ENCODE data around the gene ABCA12. TPM values are rescaled to one million over a fixed set of nuclear protein-coding genes. Genes with fewer than 3 reads are reported as not detected.

Gene ABCA12
- total RNA-seq, 8 experiments from 2014 or later: 0.04 to 0.92 (median 0.10) TPM

DNA sequence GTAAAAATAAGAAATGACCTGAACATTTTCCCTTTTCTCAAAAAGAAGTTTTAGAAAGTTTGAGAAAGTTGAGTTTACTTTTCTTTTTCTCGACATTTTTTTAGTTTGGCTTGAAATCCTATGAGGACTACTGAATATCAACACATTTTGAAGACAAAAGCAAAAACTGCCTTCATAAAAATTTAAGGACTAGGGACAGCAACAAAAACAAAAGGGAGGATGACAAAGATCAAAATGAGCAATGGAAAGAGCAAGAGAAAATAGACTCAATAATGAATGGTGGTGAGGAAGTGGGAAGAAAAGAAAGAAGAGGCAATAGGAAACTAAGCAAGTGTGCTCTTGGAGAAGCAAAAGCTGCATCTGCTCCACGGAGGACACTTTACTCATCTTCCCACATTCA, 82.5 kb downstream of the ABCA12 start:
- Histone ChIP-seq H3K4me1 (replicated peaks in 1 of 2) (no peaks in the 10 kb centered on the region), H3K4me3 (no peak overlapping the region), H3K27ac (no peak overlapping the region)
- in situ Hi-C loops (cut with MboI; ENCODE audit: low pct_unique_long_range_greater_than_20kb in 2 of 9, low sequenced_read_pairs in 9 of 9, unreplicated experiment in 9 of 9): no loop called here
- ATAC-seq (replicated peaks in 6 of 8): no peak
- WGBS, 10 experiments: 6 to 100% (median 67%) methylated on average over 1 to 2 of the region's 2 CpGs

DNA sequence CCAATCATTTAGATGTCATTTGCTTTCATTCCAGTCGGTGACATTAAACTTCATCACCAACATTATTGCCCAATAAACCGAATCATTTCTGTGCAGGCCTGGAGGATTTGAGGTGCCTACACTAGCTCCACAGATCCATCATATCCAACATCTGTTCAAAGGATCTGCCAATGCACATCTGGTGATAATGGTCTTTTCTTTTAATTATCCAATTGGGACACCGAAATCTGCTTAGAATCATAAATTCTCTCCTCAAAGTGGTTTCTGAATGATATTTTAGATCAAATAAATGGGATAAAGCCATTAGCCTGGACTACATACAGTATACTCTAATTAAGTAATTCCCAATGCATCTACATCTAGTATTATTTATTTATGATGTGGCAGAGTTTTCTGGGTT, 85.6 kb downstream of the ABCA12 start:
- in situ Hi-C loops (cut with MboI; ENCODE audit: low pct_unique_long_range_greater_than_20kb in 2 of 9, low sequenced_read_pairs in 9 of 9, unreplicated experiment in 9 of 9): no loop called here
- no peak for ATAC-seq (replicated peaks in 6 of 8)
- Histone ChIP-seq H3K27ac (no peak overlapping the region), H3K4me1 (replicated peaks in 1 of 2) (no peaks in the 10 kb centered on the region), H3K4me3 (no peak overlapping the region)
- WGBS, 10 experiments: 8 to 100% (median 80%) methylated on average over 1 to 3 of the region's 3 CpGs; no CpG with 5 or more reads in 3 of the 10 experiments

DNA sequence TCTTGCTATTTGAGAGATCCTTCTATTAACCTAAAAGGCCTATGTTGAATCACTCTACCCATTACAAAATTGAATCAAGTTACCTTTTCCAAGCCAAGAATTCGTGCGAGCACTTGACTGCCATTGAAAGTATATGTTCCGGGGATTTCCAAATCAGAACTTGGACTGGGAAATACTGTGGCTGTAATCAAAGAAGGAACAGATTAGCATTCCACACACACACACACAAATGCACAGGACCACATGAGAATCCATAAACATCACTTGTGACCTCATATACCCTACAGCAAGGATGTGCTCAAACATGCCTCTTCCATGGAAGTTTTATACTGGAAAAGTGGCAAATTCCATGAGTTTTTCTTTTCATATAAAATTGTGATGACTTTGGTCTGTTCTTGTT, 86.0 kb downstream of the ABCA12 start:
- no peak for ATAC-seq (replicated peaks in 6 of 8)
- no peak overlapping the region for H3K27ac ChIP-seq
- no peak overlapping the region for H3K4me3 ChIP-seq
- in situ Hi-C loops (cut with MboI; ENCODE audit: low pct_unique_long_range_greater_than_20kb in 2 of 9, low sequenced_read_pairs in 9 of 9, unreplicated experiment in 9 of 9): no loop called here
- 47 to 100% (median 90%) methylated on average over 2 to 3 of the region's 3 CpGs; no CpG with 5 or more reads in 1 of the 10 experiments for WGBS, 10 experiments
- H3K4me1 ChIP-seq (replicated peaks in 1 of 2): no peaks in the 10 kb centered on the region

DNA sequence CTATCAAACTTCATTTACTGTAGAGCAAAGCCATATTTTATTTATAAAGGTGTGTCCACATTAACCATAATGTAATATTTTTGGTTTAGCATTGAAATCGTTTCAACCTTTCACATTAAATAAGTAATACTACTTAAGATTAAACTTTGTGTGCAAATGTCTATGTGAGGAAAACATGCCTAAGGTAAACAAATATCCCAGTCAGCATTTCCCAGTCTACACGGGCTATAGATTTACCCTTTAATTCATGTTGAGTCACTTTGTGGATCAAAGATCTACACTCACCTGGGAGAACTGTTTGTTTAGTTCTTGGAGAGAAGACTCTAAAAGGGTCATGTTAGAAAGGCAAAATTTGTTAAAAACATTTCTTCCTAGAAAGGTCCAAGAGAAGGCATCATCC, 89.1 kb downstream of the ABCA12 start:
- Histone ChIP-seq H3K4me1 (replicated peaks in 1 of 2) (no peaks in the 10 kb centered on the region), H3K27ac (no peak overlapping the region), H3K4me3 (no peak overlapping the region)
- WGBS, 10 experiments: 0 to 89% (median 67%) methylated on average over 1 to 2 of the region's 2 CpGs
- in situ Hi-C loops (cut with MboI; ENCODE audit: low pct_unique_long_range_greater_than_20kb in 2 of 9, low sequenced_read_pairs in 9 of 9, unreplicated experiment in 9 of 9): no loop called here
- no peak for ATAC-seq (replicated peaks in 6 of 8)

DNA sequence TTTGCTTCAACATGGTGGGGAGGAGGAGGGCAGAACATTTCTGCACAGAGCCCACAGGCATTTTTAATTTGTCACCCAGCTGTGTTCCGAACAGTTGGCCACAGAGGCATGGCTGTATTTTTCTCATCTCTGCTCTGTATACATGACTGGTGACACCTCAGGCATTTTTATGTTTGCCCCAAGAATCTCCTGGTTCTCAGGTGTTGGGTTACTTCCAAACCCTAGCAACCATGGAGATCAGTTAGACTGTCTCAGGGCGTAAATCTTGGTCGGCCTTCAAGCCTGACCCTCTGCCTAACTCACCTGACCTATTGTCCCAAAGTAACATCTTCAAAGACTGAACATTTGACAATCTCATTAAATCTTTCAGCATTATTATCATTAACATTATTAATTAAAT, 100.0 kb downstream of the ABCA12 start:
- H3K4me3 ChIP-seq: no peak overlapping the region
- H3K4me1 ChIP-seq (replicated peaks in 1 of 2): no peaks in the 10 kb centered on the region
- no peak overlapping the region for H3K27ac ChIP-seq
- in situ Hi-C loops (cut with MboI; ENCODE audit: low pct_unique_long_range_greater_than_20kb in 2 of 9, low sequenced_read_pairs in 9 of 9, unreplicated experiment in 9 of 9): no loop called here
- no peak for ATAC-seq (replicated peaks in 6 of 8)
- 20 to 100% (median 89%) methylated on average over 1 to 3 of the region's 3 CpGs; no CpG with 5 or more reads in 4 of the 10 experiments for WGBS, 10 experiments

DNA sequence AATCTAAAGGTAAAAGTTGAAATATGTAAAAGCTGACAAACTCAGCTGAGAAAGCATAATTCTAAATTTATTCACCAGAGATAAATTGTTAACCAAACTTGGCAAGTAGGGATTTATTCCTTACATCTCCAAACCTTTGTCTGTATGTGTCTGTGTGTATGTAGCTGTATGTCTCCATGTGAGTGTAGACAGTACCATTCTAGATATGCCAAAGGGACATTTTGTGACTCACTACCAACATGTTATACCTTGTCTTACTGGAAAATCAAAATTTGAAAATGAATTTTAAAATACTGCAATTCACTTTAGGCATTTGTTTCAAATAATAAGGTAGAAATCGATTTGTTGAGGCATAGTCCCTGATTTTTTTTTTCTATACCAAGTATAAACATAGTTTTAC, 102.1 kb downstream of the ABCA12 start:
- ATAC-seq (replicated peaks in 6 of 8): no peak
- no peak overlapping the region for H3K27ac ChIP-seq
- no peaks in the 10 kb centered on the region for H3K4me1 ChIP-seq (replicated peaks in 1 of 2)
- WGBS, 10 experiments: 0 to 86% (median 67%) methylated on average over 1 of the region's 1 CpG; no CpG with 5 or more reads in 1 of the 10 experiments
- in situ Hi-C loops (cut with MboI; ENCODE audit: low pct_unique_long_range_greater_than_20kb in 2 of 9, low sequenced_read_pairs in 9 of 9, unreplicated experiment in 9 of 9): no loop called here
- H3K4me3 ChIP-seq: no peak overlapping the region

DNA sequence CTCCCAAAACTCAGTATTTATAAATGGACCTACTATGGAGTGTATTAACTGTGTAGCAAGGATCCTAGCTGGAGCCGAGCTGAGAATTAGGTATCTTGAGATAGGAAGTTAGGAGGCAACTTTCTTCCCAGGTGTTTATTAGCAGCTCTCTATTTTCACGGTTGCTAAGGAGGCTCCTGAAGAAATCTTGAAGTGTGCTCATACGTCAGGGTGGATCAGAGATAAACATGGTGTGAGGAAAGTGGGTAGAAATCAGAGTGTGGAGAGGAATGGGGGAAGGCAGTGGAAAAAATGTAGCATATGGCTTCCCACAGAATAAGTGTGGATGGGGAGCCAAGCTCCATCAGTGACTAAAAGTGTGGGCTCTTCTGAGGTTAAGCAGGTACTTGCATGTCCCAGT, 104.3 kb downstream of the ABCA12 start:
- no peak overlapping the region for H3K27ac ChIP-seq
- in situ Hi-C loops (cut with MboI; ENCODE audit: low pct_unique_long_range_greater_than_20kb in 2 of 9, low sequenced_read_pairs in 9 of 9, unreplicated experiment in 9 of 9): no loop called here
- no peaks in the 10 kb centered on the region for H3K4me1 ChIP-seq (replicated peaks in 1 of 2)
- H3K4me3 ChIP-seq: no peak overlapping the region
- WGBS, 10 experiments: 43 to 100% (median 85%) methylated on average over 1 to 3 of the region's 3 CpGs; no CpG with 5 or more reads in 2 of the 10 experiments
- no peak for ATAC-seq (replicated peaks in 6 of 8)

DNA sequence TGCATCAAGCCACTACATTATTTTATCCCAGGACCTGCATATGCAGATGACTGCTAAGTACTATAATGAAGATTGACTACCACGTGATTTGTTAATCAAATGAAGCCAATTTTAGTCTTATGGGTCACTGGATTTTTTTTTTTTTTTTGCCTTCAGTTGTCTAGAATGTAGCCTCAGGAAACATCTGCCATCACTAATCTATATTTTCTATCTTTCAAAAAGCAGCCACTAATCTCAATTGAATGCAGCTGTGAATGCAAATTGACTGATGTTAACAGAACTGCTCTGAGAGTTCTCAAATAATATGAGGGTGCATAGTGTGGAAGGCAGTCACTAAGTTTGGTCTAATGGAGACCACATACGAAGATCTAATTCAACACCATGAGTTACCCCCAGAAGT, 106.3 kb downstream of the ABCA12 start:
- Histone ChIP-seq H3K27ac (no peak overlapping the region), H3K4me3 (no peak overlapping the region), H3K4me1 (replicated peaks in 1 of 2) (no peaks in the 10 kb centered on the region)
- ATAC-seq (replicated peaks in 6 of 8): peak in 1 of 8 experiments; percentile 20
- in situ Hi-C loops (cut with MboI; ENCODE audit: low pct_unique_long_range_greater_than_20kb in 2 of 9, low sequenced_read_pairs in 9 of 9, unreplicated experiment in 9 of 9): no loop called here
- 0 to 100% (median 67%) methylated on average over 1 to 2 of the region's 2 CpGs; no CpG with 5 or more reads in 1 of the 10 experiments for WGBS, 10 experiments

DNA sequence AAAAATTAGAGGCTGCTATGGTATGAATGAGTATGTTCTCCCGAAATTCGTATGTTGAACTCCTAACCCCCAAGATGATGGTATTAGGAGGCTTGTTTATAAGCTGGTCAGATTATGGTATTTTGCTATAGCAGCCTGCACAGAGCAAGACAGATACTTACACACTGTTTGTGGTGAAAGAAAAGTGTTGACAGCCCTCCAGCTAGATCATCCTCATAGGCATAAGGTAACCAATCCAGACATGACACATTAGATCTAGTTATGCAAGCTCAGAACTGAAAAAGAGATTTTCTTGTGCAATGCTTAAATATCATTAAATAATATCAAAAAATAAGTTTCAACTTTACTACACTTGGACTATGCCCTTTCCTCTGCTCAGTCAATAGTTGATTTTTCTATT, 107.1 kb downstream of the ABCA12 start:
- ATAC-seq (replicated peaks in 6 of 8): no peak
- 42 to 100% (median 96%) methylated on average over 2 of the region's 2 CpGs; no CpG with 5 or more reads in 2 of the 10 experiments for WGBS, 10 experiments
- Histone ChIP-seq H3K4me1 (replicated peaks in 1 of 2) (no peaks in the 10 kb centered on the region), H3K4me3 (no peak overlapping the region), H3K27ac (no peak overlapping the region)
- in situ Hi-C loops (cut with MboI; ENCODE audit: low pct_unique_long_range_greater_than_20kb in 2 of 9, low sequenced_read_pairs in 9 of 9, unreplicated experiment in 9 of 9): no loop called here

DNA sequence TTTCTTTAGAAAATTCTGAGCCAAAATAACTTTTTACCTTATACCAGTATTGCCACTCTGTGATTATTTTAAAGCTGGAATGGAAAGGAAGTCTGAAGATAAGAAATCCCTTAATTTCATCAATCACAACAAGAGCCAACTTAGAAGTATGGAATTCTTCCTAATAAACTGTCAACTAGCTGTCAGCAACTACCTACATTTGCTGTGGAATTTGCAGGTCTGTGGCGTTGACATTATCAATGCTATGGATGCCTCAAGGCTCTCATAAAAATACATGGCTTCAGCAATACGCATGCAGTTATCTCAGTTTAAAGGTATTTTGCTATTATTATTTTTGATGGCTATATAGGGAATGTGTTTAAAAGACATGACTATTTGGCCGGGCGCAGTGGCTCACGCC, 108.5 kb downstream of the ABCA12 start:
- in situ Hi-C loops (cut with MboI; ENCODE audit: low pct_unique_long_range_greater_than_20kb in 2 of 9, low sequenced_read_pairs in 9 of 9, unreplicated experiment in 9 of 9): no loop called here
- Histone ChIP-seq H3K4me3 (no peak overlapping the region), H3K4me1 (replicated peaks in 1 of 2) (no peaks in the 10 kb centered on the region), H3K27ac (no peak overlapping the region)
- ATAC-seq (replicated peaks in 6 of 8): no peak
- WGBS, 10 experiments: 63 to 100% (median 93%) methylated on average over 1 to 5 of the region's 5 CpGs; no CpG with 5 or more reads in 2 of the 10 experiments

DNA sequence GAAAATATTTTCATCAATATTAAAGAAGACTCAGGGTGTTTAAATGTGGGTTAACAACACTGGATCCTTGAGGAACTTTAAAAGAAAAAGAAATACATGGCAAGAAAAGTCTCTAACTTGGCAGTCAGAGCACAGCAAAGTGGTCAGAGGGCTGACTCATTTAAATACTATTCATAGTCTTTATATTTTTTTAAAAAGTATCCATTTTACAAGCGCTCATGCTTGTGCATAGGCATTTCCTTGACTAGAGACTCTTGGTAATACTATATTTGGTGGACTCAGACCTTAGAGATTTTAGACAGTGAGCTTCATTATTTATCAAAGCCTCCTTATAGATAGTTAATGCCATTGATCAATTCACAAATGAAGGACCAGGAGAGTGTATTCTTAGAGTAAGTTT, 110.2 kb downstream of the ABCA12 start:
- H3K4me1 ChIP-seq (replicated peaks in 1 of 2): no peaks in the 10 kb centered on the region
- ATAC-seq (replicated peaks in 6 of 8): peak in 2 of 8 experiments; percentile 81 to 83
- H3K4me3 ChIP-seq: no peak overlapping the region
- 0 to 100% (median 52%) methylated on average over 1 of the region's 1 CpG; no CpG with 5 or more reads in 2 of the 10 experiments for WGBS, 10 experiments
- in situ Hi-C loops (cut with MboI; ENCODE audit: low pct_unique_long_range_greater_than_20kb in 2 of 9, low sequenced_read_pairs in 9 of 9, unreplicated experiment in 9 of 9): no loop called here
- no peak overlapping the region for H3K27ac ChIP-seq

DNA sequence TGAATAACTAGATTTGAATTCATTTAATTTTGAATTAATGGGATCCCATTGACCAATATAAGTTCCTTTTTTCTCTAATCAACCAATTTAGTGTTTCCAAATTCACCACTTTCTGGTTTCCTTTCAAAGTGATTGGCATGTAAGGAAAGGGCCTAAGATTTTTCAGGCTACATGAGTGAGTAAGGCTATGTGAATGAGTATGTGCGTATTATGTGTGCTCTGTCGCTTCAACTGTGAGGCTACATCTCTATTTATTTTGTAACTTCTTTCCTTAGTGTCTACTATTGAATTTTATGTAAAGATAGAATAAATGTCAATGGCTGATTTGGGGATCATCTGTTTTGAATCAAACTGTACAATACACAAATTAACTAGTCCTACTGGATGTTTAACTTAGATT, 110.6 kb downstream of the ABCA12 start:
- in situ Hi-C loops (cut with MboI; ENCODE audit: low pct_unique_long_range_greater_than_20kb in 2 of 9, low sequenced_read_pairs in 9 of 9, unreplicated experiment in 9 of 9): no loop called here
- H3K27ac ChIP-seq: no peak overlapping the region
- no peaks in the 10 kb centered on the region for H3K4me1 ChIP-seq (replicated peaks in 1 of 2)
- no peak overlapping the region for H3K4me3 ChIP-seq
- WGBS, 10 experiments: 0 to 40% (median 10%) methylated on average over 1 to 2 of the region's 2 CpGs; no CpG with 5 or more reads in 1 of the 10 experiments
- peak in 2 of 8 experiments; percentile 87 to 89 for ATAC-seq (replicated peaks in 6 of 8)

DNA sequence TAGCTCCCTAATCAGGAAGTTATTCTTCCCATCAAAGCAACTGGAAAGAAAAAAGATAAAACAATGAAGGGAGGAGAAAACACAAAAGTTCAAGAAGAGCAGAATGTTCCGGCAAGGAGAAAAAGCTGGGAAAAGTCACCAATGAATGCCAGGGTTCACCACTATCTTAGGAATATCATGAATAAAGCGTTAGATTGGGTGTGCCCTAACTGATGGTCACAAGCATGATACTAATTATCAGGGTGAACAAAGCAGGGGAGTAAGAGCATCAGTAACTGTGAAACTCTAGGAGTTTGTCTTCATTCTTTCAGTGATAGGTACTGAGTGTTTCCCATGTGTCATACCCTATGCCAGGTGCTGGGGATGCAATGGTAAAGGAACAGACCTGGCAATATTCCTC, 115.5 kb downstream of the ABCA12 start:
- no peak overlapping the region for H3K27ac ChIP-seq
- no peaks in the 10 kb centered on the region for H3K4me1 ChIP-seq (replicated peaks in 1 of 2)
- WGBS, 10 experiments: 0 to 100% (median 78%) methylated on average over 1 to 2 of the region's 2 CpGs; no CpG with 5 or more reads in 3 of the 10 experiments
- no peak overlapping the region for H3K4me3 ChIP-seq
- in situ Hi-C loops (cut with MboI; ENCODE audit: low pct_unique_long_range_greater_than_20kb in 2 of 9, low sequenced_read_pairs in 9 of 9, unreplicated experiment in 9 of 9): no loop called here
- peak in 2 of 8 experiments; percentile 53 to 58 for ATAC-seq (replicated peaks in 6 of 8)

DNA sequence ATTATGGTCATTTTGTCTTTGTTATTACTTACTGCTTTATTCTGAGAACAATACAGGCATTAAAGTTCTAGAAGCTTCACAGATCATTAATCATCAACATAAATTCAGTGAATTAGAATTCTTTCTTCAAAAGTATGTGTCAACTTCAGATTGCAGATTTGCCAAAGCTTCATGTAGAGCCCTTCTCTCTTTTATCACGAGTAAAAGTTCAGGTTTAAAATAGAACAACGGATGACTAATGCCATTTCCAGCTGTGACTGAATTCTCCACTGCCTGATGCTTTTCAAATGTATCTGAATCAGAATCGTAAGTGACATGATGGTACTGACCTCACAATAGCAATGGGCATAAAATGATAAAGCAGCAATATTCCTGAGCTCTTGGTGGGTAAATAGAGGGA, 116.0 kb downstream of the ABCA12 start:
- WGBS, 10 experiments: 0 to 27% (median 7%) methylated on average over 1 to 3 of the region's 3 CpGs
- Histone ChIP-seq H3K4me1 (replicated peaks in 1 of 2) (no peaks in the 10 kb centered on the region), H3K27ac (no peak overlapping the region), H3K4me3 (no peak overlapping the region)
- ATAC-seq (replicated peaks in 6 of 8): peak in 7 of 8 experiments; percentile 46 to 95 (median 75)
- in situ Hi-C loops (cut with MboI; ENCODE audit: low pct_unique_long_range_greater_than_20kb in 2 of 9, low sequenced_read_pairs in 9 of 9, unreplicated experiment in 9 of 9): no loop called here

All from motor neuron (in vitro differentiated cells).